Stimulated activated naive CD4-positive, alpha-beta T cell treated with Interleukin-2 at 50 U/mL for 16 hours (primary cell): ENCODE results near the gene NHSL2.

Experiments used
- DNase-seq: peaks from one replicate; lab custom pipeline; 2025; lab: John Stamatoyannopoulos, UW

Gene NHSL2

DNA sequence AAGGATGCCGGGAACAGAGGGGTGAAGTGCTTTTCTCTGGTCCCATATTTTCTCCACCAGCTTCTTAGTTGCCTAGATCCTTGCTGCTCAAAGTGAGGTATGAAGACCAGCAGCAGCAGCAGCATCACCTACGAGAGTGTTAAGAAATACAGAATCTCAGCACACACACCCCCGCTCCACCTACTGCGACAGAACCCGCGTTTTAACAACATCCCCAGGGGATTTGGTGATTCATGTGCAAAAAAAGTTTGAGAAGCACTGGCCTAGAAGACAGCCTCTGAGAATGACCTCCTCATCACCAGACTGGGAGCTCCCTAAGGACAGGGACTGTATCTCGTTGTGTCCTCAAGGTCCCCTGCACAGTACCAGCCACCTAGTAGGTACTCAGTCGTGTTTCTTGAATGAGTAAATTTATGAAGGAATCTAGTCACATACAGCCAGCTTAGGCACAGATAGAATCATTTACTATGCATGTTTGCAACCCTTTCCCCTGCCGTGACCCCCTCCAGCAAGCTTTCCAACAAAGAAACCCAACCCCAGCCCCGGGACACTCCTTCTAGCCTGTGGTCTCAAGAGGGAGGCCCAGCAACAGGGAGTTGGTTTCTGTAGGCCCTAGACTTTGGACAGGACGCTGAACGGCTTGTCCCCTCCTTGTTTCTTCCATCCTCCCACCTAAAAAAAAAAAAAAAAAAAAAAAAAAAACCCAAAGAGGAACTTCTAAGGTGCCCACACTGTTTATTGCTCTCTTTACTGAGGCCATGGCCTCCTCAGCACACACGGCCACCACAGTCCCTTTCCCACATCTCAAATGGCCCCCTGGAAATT, 199.6 kb downstream of the NHSL2 start:
- no peak for DNase-seq

DNA sequence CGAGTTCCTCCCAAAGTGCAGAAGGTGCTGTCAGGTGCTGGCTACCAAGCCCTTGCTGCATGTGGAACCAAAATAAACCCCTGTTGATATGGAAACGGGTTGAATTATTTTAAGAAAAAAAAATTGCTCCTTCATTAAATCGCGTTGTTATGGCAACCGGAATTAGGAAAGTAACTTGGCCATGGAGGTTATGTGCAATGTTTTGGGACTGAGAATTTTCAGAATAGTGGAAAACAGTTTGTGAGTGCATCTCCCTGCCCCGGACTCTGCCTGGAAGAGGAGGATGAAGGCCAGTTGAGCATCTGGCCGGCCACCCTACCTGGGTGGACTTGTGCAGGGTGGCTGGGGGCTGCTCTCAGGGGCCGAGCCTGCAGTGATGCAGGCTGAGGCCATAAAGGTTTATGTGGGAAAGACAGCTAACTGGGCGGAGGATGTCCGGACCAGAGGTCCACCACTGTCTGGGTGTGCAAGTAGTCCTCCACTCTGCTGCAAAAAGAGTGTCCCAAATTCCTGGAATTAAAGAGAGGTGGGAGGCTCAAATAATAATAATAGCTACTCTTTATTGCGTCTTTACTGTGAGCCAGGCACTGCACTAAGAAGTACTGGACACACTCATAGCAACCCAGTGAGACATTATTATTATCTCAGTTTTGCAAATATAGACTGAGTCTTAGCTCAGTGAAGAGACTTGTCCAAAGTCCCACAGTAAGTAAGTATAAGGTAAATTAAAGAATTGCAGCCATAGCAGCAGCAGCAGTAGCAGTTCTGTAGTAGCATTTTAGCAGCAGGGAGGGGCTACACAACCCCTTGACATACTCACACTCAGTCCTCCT, 200.4 kb downstream of the NHSL2 start:
- no peak for DNase-seq

DNA sequence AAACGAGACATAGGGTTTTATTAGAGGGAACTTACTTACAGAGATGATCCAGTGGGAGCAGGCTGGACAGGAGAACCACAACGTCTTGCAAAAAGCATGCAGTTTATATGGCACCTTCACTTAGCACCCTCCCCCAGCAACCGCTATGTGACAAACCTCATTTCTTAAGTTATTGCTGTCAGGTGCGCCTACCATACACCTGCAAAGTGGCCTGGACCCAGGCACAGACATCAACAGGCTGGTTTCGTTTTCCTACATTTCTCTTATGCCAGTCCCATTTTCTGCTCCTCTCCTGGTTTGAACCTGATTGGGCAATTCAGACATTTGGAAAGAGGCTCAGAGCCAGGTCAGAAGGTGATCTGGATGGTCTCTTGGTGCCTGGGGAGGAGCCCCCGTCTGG, 202.8 kb downstream of the NHSL2 start:
- no peak for DNase-seq

DNA sequence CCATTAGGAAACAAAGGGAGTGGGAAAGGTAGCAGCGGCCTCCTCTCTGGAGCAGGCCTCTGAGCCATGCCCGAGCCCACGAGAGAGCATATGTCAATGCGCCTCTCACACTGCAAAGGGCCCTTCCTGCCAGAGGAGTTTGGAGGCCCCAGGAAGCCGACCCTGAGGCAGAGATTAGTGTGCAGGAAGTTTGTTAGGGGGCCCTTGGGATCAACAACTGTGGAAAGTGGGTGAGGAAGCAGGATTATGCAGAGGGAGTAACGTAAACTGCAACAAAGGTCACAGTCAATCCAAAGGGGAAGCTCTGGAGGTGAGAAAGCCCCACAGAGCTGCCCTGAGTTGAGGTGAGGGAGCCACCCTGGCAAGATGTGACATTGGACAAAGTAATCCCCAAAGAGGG, 203.7 kb downstream of the NHSL2 start:
- no peak for DNase-seq

DNA sequence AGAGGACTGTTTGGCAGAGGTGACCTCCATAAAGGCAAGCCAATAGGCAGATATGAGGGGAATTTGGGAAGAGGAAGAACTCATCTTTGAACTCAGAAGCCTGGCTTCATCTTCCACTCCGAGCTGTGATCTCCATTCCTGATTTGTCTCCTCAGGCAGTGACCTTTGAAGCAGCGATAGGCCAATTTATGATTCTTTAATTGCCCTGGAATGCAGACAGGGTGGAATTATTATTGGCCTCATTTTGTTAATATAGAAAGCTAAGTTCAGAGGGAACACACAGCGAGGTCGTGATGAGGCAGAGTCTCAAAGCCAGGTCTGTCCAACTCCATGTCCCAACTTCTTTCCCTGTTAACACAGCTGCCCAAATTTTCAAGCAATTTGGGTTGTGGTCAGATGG, 204.2 kb downstream of the NHSL2 start:
- no peak for DNase-seq

DNA sequence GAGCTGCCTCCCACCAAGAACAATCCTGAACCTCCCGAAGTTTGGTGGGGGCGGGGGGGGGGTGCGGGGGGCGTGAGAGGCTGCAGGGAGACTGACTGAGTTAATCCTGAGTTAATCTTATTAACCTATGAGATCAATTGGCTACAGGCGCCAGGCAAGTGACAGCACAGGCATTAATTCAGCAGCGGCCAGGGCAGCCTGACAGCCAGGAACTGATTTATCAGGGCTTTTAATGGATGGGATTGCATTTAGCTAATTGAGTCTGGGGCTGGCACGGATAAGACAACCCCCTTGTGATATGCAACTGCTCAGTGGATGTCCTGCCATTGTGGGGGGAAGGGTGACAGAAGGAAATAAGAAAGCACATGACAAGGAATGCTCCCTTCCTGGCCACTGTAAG, 204.7 kb downstream of the NHSL2 start:
- DNase-seq = no peak

DNA sequence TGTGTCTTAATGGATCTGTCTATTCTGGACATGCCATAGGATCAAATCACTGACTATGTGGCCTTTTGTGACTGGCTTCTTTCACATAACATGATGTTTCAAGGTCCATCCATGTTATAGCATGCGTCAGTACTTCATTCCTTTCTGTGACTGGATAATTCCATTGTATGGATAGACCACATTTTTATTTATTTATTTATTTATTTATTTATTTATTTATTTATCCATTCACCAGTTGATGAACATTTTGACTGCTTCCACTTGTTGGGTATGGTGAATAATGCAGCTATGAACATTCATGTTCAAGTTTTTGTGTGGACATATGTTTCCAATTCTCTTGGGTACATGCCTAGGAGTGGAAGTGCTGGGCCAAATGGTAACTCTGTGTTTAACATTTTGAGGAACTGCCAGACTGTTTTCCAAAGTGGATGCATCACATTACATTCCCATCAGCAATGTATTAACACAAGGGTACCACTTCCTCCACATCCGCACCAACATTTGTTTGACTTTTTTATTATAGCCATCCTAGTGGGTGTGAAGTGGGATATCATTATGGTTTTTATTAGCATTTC, 207.1 kb downstream of the NHSL2 start:
- no peak for DNase-seq

DNA sequence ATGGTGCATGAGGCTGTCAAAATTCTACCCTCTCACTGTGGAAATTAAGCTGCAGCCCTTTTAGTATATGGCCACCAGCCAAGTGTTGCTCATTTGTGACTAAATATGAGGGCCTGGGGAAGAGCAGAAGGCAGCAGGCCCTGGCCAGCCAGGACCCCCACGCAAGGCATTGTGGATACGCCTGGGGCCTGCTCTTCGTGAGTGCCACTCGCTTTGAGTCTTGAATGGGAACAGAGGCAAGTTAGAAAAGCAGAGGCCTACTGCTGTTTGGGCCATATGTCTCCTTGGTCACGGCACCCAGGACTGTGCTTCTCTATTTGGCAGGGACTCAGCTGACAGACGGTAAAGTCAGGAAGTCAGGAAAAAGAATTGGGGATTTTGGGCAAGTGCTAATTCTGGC, 210.2 kb downstream of the NHSL2 start:
- no peak for DNase-seq

DNA sequence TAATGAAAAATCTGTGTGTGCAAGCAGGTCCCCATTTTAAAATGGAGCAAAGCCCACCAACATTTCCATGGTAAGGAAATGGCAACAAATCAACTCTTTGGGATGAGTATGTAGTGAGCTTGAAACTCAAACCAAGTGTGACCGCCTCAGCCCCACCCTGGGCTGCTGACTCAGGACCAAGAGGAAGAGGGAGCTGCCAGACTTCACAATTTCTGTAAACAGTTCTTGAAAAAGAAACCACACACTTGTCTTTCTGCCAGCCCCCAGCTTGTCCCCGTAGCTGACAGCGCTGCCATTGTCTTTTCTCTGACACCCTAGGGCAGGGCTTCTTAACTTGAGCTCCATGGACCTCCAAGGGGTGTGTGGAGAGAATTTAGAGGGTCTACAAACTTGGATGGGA, 210.7 kb downstream of the NHSL2 start:
- peak; percentile 37 for DNase-seq

DNA sequence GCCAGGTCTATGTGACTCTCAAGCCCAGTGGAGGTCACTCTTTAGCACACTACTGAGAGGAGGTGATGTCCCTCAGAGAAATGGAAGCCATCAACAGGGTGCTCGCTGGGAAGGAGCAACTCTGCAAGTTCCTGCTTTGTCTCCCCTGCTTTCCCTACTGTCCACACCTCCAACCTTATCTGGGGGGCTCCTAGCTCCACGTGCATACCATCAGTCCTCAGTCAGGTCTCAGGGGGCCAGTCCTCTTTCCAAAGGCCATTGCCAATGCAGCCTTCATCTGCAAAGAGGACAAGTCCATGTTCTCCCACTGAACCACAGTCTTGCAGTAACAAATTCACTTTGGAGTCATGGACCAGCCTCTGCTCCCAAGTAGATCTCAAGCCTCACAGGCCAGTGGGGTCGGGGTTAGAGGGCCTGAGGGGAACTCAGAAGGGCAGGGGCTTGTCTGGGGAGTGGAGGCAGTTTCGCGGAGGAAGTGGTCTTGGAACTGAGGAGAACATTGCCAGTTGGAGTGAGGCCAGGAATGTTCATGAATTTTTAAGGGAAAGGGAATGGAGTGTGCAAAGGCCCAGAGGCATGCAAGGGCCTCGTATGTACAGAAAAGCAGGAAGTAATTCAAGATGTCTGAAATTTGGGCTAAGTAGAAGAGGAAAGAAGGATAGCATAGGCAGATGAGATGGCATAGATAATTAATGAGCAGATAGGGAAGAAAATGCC, 212.1 kb downstream of the NHSL2 start:
- no peak for DNase-seq

DNA sequence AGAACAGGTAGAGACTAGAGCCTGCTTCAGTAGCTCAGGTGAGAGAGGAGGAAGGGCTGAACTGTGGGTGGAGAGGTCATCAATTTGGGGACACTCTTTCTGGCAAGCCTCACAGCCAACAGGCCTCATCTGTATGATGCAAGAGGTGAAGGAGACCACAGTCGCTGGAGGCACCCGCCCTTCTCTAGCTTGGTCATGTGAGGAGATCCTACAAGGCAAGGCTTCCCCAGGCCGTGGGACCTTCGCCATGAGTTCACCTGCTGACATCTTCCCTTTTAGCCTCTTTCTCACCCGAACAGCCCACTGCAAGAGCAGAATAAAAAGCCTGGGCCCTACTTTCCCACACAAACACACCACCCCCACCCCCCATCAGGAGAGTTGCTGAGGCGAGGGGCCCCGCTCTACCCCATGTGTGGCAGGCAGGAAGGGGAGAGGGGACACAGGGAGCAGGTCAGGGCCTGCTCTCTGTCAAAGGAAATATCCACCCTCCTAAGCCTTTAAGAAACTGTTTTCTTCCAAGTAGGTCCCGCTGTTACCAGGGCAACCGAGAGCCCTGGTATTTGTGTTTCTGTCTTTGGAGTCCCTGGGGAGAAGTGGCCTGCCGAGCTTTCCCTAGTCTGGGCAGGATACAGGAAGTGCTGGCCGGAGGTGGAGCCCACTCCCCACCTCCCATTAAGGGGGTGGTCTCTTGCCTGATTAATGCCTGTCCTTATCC, 213.0 kb downstream of the NHSL2 start:
- no peak for DNase-seq

DNA sequence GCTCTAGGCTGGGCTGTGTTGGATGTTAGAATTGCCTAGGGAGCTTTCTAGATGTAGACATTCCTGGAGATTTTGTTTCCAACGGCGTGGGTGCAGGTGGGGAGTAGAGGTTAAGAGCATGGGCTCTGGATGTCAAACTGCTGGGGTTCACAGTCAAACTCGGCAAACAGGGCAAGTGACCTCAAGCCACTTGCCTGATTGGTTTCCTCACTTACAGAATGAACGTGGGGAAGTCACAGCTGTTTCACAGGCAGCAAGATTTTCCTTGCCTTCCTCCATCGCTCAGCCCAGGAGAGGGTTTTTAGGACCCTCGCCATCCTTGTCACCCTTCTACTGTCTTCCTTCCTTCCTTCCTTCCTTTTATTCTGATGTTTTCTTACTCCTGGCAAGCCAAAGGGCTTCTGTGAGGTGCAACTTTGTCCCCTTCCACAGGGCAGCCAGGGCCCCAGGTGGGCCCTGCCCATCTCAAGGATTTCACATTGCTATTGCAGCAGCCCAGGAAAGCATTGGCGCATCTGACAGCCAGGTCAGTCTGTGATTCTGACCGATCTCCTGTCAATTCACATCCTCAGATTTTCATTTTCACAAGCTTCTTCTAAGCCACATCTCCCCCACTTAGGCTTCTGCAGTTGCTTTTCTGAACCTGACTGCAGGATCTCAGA, 214.0 kb downstream of the NHSL2 start:
- no peak for DNase-seq

DNA sequence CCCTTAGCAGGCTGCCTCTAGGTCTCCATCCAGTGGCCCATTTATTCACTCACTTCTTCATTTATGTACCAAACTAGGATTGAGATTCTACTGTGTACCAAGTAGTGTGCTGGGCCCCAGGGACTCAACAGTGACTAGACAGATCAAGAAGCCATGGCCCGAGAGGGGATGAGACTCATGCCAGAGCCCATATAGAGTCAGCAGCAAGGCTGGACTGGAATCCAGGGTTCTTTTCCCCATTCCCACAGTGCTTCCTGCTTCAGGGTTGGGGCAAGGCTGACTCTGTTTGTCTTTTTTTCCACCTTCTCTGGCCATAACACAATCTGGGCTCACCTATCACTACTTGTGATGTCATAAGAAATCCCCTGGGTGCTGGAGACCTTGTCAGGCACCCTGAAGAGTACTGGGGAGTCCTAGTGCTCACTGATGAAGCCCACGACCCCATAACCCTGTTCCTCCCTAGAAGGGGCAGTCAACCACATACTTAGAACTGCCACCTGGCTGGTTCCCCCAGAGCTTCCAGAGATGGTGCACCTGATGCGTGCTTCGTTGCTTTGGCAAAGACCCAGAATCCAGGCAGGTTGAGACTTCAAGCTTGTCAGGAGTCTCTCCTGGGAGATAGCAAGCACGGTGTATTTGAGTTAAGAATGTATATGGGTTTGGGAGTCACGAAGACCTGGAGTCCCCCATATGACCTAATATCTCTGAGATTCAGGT, 214.8 kb downstream of the NHSL2 start:
- DNase-seq = no peak

DNA sequence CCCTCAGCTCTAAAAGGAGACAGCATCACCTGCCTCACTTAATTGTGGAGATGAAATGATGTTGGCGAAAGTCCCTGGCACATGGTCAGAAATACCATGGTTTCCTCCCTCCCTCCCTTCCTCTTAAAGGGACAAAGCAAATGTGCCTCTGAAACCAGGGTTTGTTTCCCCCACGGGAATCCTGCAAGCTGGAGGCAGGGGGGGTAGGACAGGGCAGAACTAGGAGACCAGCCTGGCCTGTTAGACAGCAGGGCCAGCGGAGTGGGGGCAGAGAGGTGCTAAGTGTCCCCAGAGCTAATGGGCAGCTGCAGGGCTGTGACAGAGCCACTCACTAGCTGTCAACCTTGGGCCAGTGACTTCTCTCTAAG, 215.4 kb downstream of the NHSL2 start:
- DNase-seq = no peak

DNA sequence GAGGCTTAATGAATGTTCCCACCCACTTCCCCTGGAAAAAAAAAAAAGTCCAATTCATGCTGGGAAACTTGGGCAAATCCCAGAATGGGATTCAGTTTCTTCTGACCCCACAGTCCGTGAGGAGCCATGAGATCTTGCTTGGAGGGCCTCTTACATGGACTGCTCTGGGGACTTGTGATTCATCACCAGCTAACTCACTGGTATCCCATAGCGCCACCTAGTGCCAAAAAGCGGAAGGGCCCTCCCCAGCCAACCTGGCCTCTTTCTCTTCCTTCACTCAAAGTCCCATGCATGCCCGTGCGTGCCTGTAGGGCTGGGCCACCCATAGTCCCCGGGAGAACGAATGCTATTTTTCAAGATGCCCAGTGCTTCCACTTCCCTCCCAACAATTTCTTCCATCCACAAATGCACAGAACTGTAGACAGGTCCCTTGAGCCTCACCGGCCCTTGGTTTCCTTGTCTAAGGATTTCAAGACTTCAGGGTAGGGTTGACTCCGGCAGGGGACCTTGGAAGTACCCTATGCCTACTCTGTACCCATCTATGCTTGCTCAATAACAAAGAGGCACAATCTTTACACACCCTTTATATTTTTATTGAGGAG, 216.0 kb downstream of the NHSL2 start:
- peak; percentile 72 for DNase-seq

DNA sequence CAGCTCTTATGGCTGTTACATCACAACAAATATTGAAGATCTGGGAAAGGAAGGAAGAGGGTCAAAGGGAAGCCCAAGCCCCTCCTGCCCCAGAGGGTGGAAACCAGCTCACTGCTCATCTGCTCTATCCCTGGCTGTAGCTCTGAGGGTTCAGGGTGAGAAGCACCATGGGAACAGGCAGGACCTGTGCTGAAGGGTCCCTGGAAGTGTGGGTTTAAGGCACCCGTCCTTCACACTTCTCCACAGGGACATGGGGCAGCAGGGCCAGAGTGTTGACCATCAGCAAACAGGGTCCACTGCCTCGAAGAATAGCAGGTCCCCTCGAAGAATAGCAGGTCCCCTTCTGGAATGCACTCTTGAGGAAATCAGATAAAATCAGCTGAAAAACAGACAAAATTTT, 216.7 kb downstream of the NHSL2 start:
- DNase-seq = no peak

DNA sequence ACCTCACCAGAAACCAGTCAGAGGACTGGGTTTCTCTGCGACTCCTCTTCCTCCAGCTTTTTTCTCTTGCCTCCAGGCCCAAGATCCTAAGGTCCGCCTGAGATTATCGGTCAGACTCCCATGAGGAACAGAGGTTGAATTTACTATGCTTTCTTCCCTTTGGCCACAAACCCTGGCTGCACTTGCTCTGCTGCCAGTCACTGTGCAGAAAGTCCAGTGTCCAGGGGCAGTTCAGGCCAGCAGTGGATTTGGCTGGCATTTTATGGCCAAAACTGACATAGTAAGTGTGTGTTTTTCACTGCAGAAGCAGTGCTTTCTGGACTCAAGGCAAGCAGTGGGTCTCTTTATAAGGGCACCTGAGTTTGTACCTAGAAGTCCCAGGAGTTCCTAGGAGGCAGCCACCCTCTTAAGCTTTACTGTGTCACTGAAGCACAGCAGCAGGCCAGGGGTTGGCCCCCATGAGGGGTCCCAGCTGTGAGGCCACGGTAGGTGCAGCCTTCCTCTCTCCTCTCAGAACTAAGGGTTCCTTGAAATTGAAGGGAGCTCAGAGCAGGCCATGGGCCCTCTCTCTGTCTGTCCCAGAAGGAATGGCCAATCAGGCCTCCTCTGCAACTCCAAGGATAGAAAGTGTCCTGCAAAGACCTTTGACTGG, 217.7 kb downstream of the NHSL2 start:
- DNase-seq = no peak

DNA sequence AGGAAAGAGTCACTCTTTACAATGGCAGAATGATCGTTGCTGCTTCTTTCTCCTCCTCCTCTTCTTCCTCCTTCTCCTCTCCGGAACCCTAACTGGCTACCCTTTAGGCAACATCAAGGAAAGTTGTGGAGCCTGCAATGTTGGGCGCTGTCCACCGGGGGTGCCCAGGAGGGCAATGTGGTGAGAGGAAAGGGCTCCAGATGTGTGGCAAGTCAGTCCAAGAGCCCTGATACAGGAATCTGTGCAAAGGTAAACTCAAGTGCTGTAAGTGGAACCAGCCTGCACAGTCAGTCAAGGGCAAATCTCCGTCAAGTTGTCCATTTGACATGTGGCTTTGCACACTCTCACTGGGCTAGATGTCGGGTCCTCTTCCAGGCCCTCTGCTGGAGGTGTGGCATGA, 218.2 kb downstream of the NHSL2 start:
- no peak for DNase-seq

DNA sequence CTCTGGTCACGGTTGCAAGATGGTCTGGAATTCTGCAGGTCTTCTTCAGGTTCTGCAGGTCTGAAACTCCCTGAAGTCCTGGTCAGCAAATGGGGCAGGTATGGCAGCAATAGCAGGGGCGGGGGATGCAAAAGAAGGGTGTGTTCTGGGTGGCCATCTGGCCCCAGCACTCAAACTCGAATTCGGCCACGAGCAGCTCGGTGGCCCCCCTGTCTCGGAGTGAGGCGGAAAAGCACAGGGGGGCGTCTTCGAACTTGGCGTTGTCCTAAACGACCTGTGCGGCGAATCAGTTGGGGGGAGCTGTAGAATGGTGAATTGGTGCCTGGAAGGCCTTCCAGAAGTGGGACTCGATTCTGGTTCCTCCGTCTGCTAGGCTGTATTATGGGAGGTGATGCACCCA, 219.0 kb downstream of the NHSL2 start:
- DNase-seq = no peak
